Heart right ventricle (tissue), 16 donors: ENCODE measurements around the gene TMEFF2. TPM values are rescaled to one million over a fixed set of nuclear protein-coding genes. Genes with fewer than 3 reads are reported as not detected.
"Not testable (repeated sequence)": the region's sequence is repeated elsewhere in the genome, so short reads cannot be mapped to it uniquely, and the experiment has no call there.

ENCODE experiments used
- ATAC-seq, 8 donors: fragments of 200-7000 bp; cut with Tn5 transposase; one replicate each; pipeline ENCODE4 v1.9.1; 2020; ENCODE audit warnings: mild to moderate bottlenecking in 8 of 8, moderate library complexity in 8 of 8, moderate number of reproducible peaks in 1 of 8
- DNase-seq, 2 donors: peaks; one replicate each; pipeline ENCODE4 v3.0.0-alpha.2; 2020
- H3K27ac ChIP-seq, 10 donors: fragments of 200-600 bp; sonication (generic) in 2 of 10; one replicate each; pipeline versions ENCODE4 v1.5.0 to v1.8.0; 2020 to 2022; ENCODE audit warnings: mild to moderate bottlenecking in 3 of 10
- H3K27me3 ChIP-seq, 7 donors: fragments of 200-600 bp; one replicate each; pipeline ENCODE4 v1.8.0; 2021 to 2022; ENCODE audit warnings: mild to moderate bottlenecking in 2 of 7
- H3K36me3 ChIP-seq, 9 donors: fragments of 200-600 bp; sonication (generic) in 1 of 9; one replicate each; pipeline versions ENCODE4 v1.5.0 to v1.8.0; 2020 to 2022; ENCODE audit warnings: mild to moderate bottlenecking in 2 of 9
- H3K4me1 ChIP-seq, 9 donors: fragments of 200-600 bp; sonication (generic) in 1 of 9; one replicate each; pipeline versions ENCODE4 v1.5.0 to v1.8.0; 2020 to 2022; ENCODE audit warnings: mild to moderate bottlenecking in 4 of 9
- H3K4me3 ChIP-seq, 10 donors: fragments of 200-600 bp; sonication (generic) in 2 of 10; one replicate each; pipeline versions ENCODE4 v1.5.0 to v1.8.0; 2020 to 2022; ENCODE audit warnings: mild to moderate bottlenecking in 7 of 10, moderate library complexity in 2 of 10
- H3K9me3 ChIP-seq, 11 donors: fragments of 200-600 bp in 10 of 11; sonication (generic) in 2 of 11; one replicate each; pipeline versions ENCODE4 v1.5.0 to v1.8.0; 2013 to 2022; ENCODE audit warnings: mild to moderate bottlenecking in 2 of 11, control low read depth in 1 of 11, moderate library complexity in 1 of 11
- CTCF ChIP-seq, 9 donors: fragments of 200-600 bp; sonication (generic) in 2 of 9; IDR thresholded peaks; one replicate each; pipeline versions ENCODE4 v1.5.0 to v1.8.0; 2021 to 2022; ENCODE audit warnings: antibody characterized with exemption in 9 of 9, mild to moderate bottlenecking in 5 of 9, moderate library complexity in 1 of 9
- WGBS, 2 donors: extraction: QIAGEN DNeasy Blood & Tissue Kit; methylation state at CpG; one replicate each; pipeline ENCODE4 v1.1.7; 2013; ENCODE audit warnings: inconsistent platforms in 1 of 2; 5-methylcytosine and 5-hydroxymethylcytosine counted together
- intact Hi-C, 10 donors: fragments of 100-400 bp; cut with DNase I; formaldehyde crosslinking; loops; one replicate each; pipeline versions ENCODE4 v1.11.1 to v1.14.2; 2022
- polyA plus RNA-seq, 2 donors: library from polyadenylated mRNA; stranded (reverse); fragments of 200-250 nt; gene quantifications; one replicate each; pipeline ENCODE4 v1.2.3, GENCODE V29; 2013
- total RNA-seq, 10 donors: library from RNA; stranded (reverse); fragmentation: NEBNext Ultra II Directional in 3 of 10; extraction: Animal tissue kit (Norgen Biotek cat#: 25700) in 3 of 10; gene quantifications; one replicate each; pipeline versions ENCODE4 v1.2.1 to v1.2.4, GENCODE V29; 2021 to 2023
- donor health status: Arrhythmogenic right ventricular cardiomyopathy.
- donor health status: ischemic (EF 13 %, LVEDD 7.1; RV severe dilation, severe dysfunction).
- donor health status: healthy with polysubstance abuse.
- donor health status: DM: no; HTN: yes; CAD: no.
- donor health status: DM: no; HTN: no; CAD: no.
- donor health status: ischemic (EF 25% LVEDD 6.9; RV normal size, moderate dysfunction).
- donor health status: ischemic (EF 25% LVEDD 5.7; RV mildly dilated, moderate dysfunction).
- donor health status: healthy.
- donor health status: DM: yes; HTN: yes; CAD: no.
- donor health status: Ischemic cardiomyopathy.
- donor health status: ischemic (EF 35%, LVEDD 5.7; RV mildly dilated, moderate dysfunction).
- donor health status: nonischemic (EF 11% LVEDD 7.7; RV severe dilation, severe dysfunction).
- donor health status: DM: yes; HTN: yes; CAD: no.
- donor health status: PGD.
- donor health status: ischemic (EF 29% LVEDD 5.4; RV normal size, mild dysfunction).
- donor health status: nonischemic (EF 23%, LVEDD 6.1; RV moderate dilation, normal function).

Gene TMEFF2
- total and polyA plus RNA-seq, 12 donors: 0.09 to 0.41 (median 0.17) TPM; not detected in 8

- H3K27me3 ChIP-seq: no peaks in the 10 kb centered on the region
- no peak overlapping the region for H3K27ac ChIP-seq
- H3K36me3 ChIP-seq: no peaks in the 10 kb centered on the region
- intact Hi-C loops: no loop called here
- H3K4me1 ChIP-seq: peaks cover 0 to 21% (median 12%) of the 10 kb centered on the region in 9 donors
- no peak overlapping the region for H3K4me3 ChIP-seq
- H3K9me3 ChIP-seq: no peaks in the 10 kb centered on the region
- DNase-seq (no peak), ATAC-seq (no peak)
- TF ChIP-seq CTCF (IDR thresholded peaks at IDR 0.05): no peak
These were observed 271.1 kb downstream of the TMEFF2 start for GRCh38 chr2:191923652-191923997.

GRCh38 chr2:191922736-191923651 lies 271.7 kb downstream of the TMEFF2 start:
- TF ChIP-seq CTCF (IDR thresholded peaks at IDR 0.05): no peak
- 97 to 98% methylated on average over 20 of the region's 20 CpGs for WGBS, 2 donors
- DNase-seq (no peak), ATAC-seq (no peak)
- H3K36me3 ChIP-seq: no peaks in the 10 kb centered on the region
- peaks cover 0 to 21% (median 10%) of the 10 kb centered on the region in 9 donors for H3K4me1 ChIP-seq
- no peaks in the 10 kb centered on the region for H3K9me3 ChIP-seq
- H3K27me3 ChIP-seq: no peaks in the 10 kb centered on the region
- intact Hi-C loops: no loop called here
- H3K4me3 ChIP-seq: no peak overlapping the region
- no peak overlapping the region for H3K27ac ChIP-seq

GRCh38 chr2:191921650-191922049 lies 273.1 kb downstream of the TMEFF2 start:
- H3K4me3 ChIP-seq, ATAC-seq, H3K27me3 ChIP-seq, DNase-seq, H3K9me3 ChIP-seq, intact Hi-C loops, H3K27ac ChIP-seq, H3K36me3 ChIP-seq: not testable (repeated sequence)
- H3K4me1 ChIP-seq: peaks cover 0 to 14% (median 0%) of the 10 kb centered on the region in 9 donors
- 97% methylated on average over 32 of the region's 32 CpGs for WGBS, 2 donors

- H3K27ac ChIP-seq: no peak overlapping the region
- DNase-seq (no peak), ATAC-seq (no peak)
- H3K4me3 ChIP-seq: no peak overlapping the region
- no peaks in the 10 kb centered on the region for H3K27me3 ChIP-seq
- no peaks in the 10 kb centered on the region for H3K36me3 ChIP-seq
- TF ChIP-seq CTCF (IDR thresholded peaks at IDR 0.05): no peak
- 97 to 100% methylated on average over 2 of the region's 2 CpGs for WGBS, 2 donors
- H3K4me1 ChIP-seq: peaks cover 0 to 14% (median 0%) of the 10 kb centered on the region in 9 donors
- intact Hi-C loops: no loop called here
- H3K9me3 ChIP-seq: no peaks in the 10 kb centered on the region
These were observed 274.2 kb downstream of the TMEFF2 start for GRCh38 chr2:191920502-191920901.
